NCI-H1694 treated with DMSO at 0.1 percent for 48 hours (cell line): Measurements from ENCODE around the gene HP1BP3.
A peak's percentile ranks its signal among the peaks of the same experiment; 100 is the strongest.

Source experiments
- DNase-seq: peaks from one replicate; lab custom pipeline; 2025; lab: John Stamatoyannopoulos, UW

The HP1BP3 gene

GRCh38 chr1:20770314-20771087 is 16.6 kb downstream of the HP1BP3 start:
- DNase-seq = no peak

GRCh38 chr1:20767271-20767670 is 19.8 kb downstream of the HP1BP3 start:
- no peak for DNase-seq

DNA sequence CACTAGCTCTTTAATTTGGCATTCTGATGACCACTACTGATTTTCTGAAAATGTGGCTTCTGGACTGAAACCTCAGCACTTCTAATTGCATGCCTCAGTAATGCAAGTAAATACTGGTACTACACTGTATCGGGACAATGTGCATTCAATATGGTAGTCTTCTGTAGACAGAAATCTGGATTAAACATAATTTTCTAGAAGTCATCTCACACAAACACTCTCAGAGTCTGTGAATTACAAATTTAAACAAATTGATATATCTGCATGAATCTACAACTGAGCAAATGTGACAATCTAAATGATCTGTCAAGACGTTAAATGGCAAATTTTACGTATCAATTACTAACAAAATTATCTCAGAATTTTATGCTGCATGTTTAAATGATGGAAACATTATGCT is 23.7 kb downstream of the HP1BP3 start:
- DNase-seq = no peak

DNA sequence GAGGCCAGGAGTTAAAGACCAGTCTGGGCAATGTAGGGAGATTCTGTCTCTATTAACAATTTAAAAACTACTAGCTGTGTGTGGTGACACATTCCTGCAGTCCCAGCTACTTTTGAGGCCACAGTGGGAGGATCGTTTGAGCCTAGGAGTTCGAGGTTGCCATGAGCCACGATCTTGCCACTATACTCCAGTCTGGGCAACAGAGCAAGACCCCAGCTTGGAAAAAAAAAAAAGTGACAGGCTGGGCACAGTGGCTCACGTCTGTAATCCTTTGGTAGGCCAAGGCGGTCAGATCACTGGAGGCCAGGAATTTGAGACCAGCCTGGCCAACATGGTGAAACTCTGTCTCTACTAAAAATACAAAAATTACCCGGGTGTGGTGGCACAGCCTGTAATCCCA is 26.8 kb downstream of the HP1BP3 start:
- DNase-seq = no peak

DNA sequence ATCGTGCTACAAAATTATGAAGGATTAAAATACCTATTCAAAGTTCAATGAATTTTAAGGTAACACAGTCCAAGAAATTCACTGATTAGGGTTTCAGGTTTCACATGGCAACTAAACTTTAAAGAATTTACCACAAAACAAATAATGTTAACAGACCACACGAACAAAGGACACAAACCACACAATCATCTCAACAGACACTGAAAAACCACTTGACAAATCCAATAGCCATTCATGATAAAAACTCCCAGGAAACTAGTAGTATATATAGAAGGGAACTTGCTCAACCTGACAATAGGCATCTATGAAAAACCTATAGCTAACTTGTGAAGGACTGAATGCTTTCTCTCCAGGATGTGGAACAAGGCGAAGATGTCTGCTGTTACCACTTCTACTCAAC is 33.5 kb downstream of the HP1BP3 start:
- no peak for DNase-seq

GRCh38 chr1:20751462-20751990 is 35.6 kb downstream of the HP1BP3 start:
- no peak for DNase-seq

- no peak for DNase-seq
Measured at GRCh38 chr1:20742671-20743070, 44.4 kb downstream of the HP1BP3 start.

- no peak for DNase-seq
Measured at GRCh38 chr1:20740781-20741180, 46.3 kb downstream of the HP1BP3 start.

- DNase-seq = no peak
Measured at GRCh38 chr1:20739225-20739624, 47.9 kb downstream of the HP1BP3 start.

DNA sequence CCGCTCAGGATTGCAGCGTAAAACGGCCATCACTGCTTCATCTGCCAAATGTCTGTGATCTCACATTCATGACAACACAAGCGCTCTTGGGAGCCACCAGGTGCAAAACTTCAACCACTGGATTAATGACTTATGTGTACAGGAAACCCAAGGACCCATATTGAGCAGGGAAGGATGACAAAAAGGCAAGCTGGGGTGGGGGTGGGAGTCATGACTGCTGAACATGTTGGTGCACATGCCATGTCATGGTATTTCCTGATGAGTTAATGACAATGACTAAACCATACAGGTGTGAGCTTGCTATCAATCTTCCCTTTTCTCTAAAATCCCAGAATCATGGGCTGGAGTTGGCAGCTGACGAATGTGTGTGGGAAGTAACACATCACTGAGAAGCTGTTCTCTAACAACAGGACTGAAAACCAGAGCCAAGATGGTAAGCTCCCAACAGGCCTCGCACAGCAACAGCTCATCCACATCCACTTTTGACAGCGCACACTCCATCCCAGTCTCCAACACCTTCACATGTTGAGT is 51.5 kb downstream of the HP1BP3 start:
- no peak for DNase-seq

DNA sequence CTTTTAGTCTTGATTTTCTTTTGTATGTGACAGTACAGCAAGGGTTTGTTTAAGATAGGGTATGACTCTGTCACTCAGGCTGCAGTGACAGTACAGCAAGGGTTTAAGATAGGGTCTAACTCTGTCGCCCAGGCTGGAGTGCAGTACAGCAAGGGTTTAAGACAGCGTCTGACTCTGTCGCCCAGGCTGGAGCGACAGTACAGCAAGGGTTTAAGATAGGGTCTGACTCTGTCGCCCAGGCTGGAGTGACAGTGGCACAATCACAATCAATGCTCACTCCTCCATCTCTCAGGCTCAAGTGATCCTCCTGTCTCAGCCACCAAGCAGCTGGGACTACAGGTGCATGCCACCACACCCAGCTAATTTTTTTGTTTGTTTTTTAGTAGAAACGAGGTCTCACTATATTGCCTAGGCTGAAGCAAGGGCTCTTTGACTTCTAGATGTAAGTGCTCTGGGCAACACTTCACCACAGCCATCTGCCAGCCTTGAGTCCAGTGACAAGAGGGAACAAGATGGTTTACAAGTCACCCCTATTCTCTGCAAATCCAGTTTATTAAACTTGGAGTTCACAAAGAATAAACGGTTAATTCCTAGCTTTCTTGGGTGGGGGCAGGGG is 53.6 kb downstream of the HP1BP3 start:
- DNase-seq = no peak

GRCh38 chr1:20732588-20733359 is 54.3 kb downstream of the HP1BP3 start, which contains the start of gene SH2D5:
SH2D5 (minus strand) TSS chr1:20732703; CDS start chr1:20728044, 4,659 bp downstream.
- peak; percentile 55 for DNase-seq

- DNase-seq = peak; percentile 34
Measured at GRCh38 chr1:20732071-20732587, 55.0 kb downstream of the HP1BP3 start.

- DNase-seq = no peak
Measured at GRCh38 chr1:20731057-20731991, 55.8 kb downstream of the HP1BP3 start.

DNA sequence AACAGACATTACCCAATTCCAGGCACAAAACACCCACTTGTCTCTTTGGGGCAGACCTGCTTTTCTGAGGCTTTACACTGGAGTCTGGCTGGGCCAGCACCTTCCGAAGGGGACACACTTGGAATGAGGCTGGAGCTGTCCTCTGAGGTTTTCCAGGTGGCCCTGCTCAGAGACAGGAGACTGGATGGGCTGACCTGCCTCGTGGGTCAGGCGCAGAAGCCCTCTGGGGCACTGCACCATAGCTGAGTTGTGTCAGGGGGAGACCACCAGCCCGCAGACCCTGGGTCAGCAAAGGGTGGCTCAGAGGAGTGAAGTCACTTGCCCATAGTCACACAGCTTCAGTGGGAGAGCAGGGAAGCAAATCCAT is 56.4 kb downstream of the HP1BP3 start:
- no peak for DNase-seq

- DNase-seq = no peak
Measured at GRCh38 chr1:20729990-20730689, 57.0 kb downstream of the HP1BP3 start.

DNA sequence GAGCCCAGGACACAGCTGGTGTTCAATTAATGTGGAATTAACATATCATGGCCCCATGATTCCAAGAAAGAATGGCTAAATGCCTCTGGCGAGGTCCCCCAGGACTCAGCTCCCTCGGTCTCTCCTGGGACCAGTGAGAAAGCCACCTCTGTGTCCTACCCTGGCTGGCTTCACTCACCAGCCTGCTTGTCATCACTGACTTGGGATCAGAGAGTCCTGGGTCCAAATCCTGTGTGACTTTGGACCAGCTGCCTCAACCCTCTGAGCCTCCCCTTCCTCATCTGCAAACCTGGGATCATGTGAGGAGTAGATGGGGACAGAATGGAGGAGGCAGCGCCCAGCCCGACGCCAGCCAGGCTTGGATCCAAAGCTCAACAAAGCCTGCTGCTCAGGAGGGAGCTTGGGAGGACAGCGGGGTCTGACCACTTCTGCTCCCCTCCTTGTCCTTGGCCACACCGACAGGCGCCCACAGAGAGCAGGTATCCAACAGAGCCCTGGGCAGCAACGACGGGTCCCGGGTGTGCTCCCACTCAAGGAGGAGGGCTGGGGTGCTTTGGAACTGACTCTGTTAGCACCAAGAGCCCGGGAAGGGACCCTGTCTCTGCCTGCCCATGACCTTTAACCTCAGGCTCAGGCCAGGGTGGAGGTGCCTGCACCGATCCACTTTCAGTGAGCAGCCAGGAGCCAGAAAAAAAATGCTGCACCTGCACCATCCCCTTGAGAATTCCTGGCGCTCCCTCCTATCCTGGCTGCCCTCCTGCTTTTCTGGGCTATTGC is 57.8 kb downstream of the HP1BP3 start:
- no peak for DNase-seq

GRCh38 chr1:20728371-20729154 is 58.5 kb downstream of the HP1BP3 start:
- DNase-seq = no peak
